ENCODE results near the gene TEX26. TPM values are rescaled to one million over a fixed set of nuclear protein-coding genes. Genes with fewer than 3 reads are reported as not detected.

TEX26 gene
- total and polyA plus RNA-seq, 8 donors = 0.17 to 0.42 (median 0.34) TPM; not detected in 4

GRCh38 chr13:30907121-30907861 is 25.2 kb upstream of the TEX26 start:
- DNase-seq (no peak), ATAC-seq (peak in 1 of 4 donors; percentile 22), FAIRE-seq (no peak)
- H3K9me3 ChIP-seq = no peaks in the 10 kb centered on the region
- no peaks in the 10 kb centered on the region for H3K4me1 ChIP-seq
- intact Hi-C loops (cut with DNase I) = no loop called here
- TF ChIP-seq, protein P1, sequence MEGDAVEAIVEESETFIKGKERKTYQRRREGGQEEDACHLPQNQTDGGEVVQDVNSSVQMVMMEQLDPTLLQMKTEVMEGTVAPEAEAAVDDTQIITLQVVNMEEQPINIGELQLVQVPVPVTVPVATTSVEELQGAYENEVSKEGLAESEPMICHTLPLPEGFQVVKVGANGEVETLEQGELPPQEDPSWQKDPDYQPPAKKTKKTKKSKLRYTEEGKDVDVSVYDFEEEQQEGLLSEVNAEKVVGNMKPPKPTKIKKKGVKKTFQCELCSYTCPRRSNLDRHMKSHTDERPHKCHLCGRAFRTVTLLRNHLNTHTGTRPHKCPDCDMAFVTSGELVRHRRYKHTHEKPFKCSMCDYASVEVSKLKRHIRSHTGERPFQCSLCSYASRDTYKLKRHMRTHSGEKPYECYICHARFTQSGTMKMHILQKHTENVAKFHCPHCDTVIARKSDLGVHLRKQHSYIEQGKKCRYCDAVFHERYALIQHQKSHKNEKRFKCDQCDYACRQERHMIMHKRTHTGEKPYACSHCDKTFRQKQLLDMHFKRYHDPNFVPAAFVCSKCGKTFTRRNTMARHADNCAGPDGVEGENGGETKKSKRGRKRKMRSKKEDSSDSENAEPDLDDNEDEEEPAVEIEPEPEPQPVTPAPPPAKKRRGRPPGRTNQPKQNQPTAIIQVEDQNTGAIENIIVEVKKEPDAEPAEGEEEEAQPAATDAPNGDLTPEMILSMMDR (IDR thresholded peaks at IDR 0.05) = no peak
- WGBS, 2 donors = 63 to 71% methylated on average over 10 of the region's 10 CpGs
- H3K27ac ChIP-seq = no peak overlapping the region
- H3K36me3 ChIP-seq = no peaks in the 10 kb centered on the region
- H3K27me3 ChIP-seq = peaks cover 0 to 12% (median 4%) of the 10 kb centered on the region in 4 donors
- peak overlapping the region in 1 of 4 donors; percentile 44 for H3K4me3 ChIP-seq

DNA sequence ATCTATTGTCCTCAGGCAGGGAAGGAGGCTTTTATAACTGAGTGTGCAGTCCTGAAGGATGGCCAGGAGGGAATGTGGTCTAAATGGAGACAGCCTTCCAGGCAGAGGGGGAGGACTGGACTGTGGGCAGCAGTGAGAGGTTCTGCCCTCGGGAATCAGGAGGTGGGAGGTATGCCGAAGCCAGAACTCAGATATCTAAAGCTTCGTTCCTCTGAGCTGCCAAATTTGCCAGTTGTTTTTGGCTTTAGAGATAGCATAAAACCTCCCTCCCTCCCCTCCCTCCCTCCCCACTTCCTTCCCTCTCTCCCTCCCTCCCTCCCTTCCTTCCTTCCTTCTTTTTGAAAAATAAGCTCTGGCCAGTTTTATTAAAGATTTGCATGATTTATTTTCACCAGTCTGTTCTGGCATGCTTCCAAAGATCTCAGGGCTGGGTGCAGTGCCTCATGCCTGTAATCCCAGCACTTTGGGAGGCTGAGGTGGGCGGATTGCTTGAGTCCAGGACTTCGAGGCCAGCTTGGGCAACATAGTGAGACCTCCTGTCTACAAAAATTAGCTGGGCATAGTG is 24.0 kb upstream of the TEX26 start:
- H3K4me1 ChIP-seq = no peaks in the 10 kb centered on the region
- H3K9me3 ChIP-seq = no peaks in the 10 kb centered on the region
- ATAC-seq (peak in 2 of 4 donors; percentile 33), FAIRE-seq (no peak), DNase-seq (no peak)
- peaks cover 0 to 12% (median 4%) of the 10 kb centered on the region in 4 donors for H3K27me3 ChIP-seq
- TF ChIP-seq, protein P1 (IDR thresholded peaks at IDR 0.05) = no peak
- H3K36me3 ChIP-seq = no peaks in the 10 kb centered on the region
- WGBS, 2 donors = 16 to 26% methylated on average over 5 of the region's 5 CpGs
- no peak overlapping the region for H3K4me3 ChIP-seq
- no peak overlapping the region for H3K27ac ChIP-seq
- intact Hi-C loops (cut with DNase I) = no loop called here

GRCh38 chr13:30910676-30911075 is 21.8 kb upstream of the TEX26 start:
- intact Hi-C loops (cut with DNase I) = no loop called here
- DNase-seq (no peak), ATAC-seq (no peak), FAIRE-seq (no peak)
- Histone ChIP-seq H3K36me3 (no peaks in the 10 kb centered on the region), H3K27me3 (peaks cover 0 to 4% (median 3%) of the 10 kb centered on the region in 4 donors), H3K27ac (no peak overlapping the region), H3K9me3 (no peaks in the 10 kb centered on the region), H3K4me1 (no peaks in the 10 kb centered on the region), H3K4me3 (no peak overlapping the region)
- TF ChIP-seq, protein P1 (IDR thresholded peaks at IDR 0.05) = no peak
- 77 to 78% methylated on average over 3 of the region's 3 CpGs for WGBS, 2 donors

DNA sequence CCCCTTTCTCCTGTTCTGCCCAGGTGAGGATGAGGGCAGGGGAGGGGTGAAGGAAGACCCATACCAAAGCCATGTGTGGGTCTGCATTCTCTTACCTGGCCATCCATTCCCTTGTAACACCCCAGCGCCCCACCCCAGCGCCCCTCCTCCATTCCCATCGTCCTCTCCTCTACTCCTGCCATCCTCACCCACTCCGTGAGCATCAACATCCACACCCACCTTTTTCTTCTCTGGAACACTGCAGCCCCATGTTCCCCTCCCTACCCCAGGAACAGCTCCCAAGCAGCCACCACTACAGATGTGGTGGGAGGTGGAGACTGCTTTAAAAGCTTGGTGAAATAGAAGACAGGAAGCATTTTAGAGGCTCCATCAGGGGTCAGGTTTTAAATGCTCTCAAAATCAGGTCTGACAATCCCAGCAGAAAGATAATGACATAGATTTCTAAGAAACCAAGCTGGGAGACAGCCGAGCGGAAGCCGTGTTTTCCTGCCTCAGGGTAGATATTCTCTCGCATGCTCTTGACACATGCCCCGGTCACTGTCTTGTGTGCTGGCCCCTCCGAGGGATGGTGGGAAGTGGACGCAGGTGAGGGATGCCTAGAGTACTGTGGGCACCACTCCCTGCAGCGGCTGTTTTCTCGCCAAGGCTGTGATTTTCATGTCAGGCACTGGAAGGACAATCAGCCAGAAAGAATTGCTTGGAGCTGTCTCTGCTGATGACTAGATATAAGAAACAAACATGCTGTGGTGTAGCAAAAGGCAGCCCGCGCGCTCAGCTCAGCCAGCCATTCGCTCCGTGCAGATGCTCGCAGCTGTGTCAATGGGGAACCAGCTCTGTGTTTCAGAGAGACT is 16.5 kb upstream of the TEX26 start:
- FAIRE-seq (no peak), DNase-seq (no peak), ATAC-seq (no peak)
- no peaks in the 10 kb centered on the region for H3K9me3 ChIP-seq
- TF ChIP-seq, protein P1 (IDR thresholded peaks at IDR 0.05) = no peak
- 55 to 64% methylated on average over 19 of the region's 19 CpGs for WGBS, 2 donors
- H3K27me3 ChIP-seq = no peaks in the 10 kb centered on the region
- H3K27ac ChIP-seq = no peak overlapping the region
- H3K36me3 ChIP-seq = no peaks in the 10 kb centered on the region
- intact Hi-C loops (cut with DNase I) = no loop called here
- H3K4me3 ChIP-seq = no peak overlapping the region
- no peaks in the 10 kb centered on the region for H3K4me1 ChIP-seq
